Measurements from ENCODE around the gene PML. TPM values are rescaled to one million over a fixed set of nuclear protein-coding genes. Genes with fewer than 3 reads are reported as not detected.

PML gene
- total and polyA plus RNA-seq, 8 donors = 16.0 to 170 (median 30.7) TPM

DNA sequence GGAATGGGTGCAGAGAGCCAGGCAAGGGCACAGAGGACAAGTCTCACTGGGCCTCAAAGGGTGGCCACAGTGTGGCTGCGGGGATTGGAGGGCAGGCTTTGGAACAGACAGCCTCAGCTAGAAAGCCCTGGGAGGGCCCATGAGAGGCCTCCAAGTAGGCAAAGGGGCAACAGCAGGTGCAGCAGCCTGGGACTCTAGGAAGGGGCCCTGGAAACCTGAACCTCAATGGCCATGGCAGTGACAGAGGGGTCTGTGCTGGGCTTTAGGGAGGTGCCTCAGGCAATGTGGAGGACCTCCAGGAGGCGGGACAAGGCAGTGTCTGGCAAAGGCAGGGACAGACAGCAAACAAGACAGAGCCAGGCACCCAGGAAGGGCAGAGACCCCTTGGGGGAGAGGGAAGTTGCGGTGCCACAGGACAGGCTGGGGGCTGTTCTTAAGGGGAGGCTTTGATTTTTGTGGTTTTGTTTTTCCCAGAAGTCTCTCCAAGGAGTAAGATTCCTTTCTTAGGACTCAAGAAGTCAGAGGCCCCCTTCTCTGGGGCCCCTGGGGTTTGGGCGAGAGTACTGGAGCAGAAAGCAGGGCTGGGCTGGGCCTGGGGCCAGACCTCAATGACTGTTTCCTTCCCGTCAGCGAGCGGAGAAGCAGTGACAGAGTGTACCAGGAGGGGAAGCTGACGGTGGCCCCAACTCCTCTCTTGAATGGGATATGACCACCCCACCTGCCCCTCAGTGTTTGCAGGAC, 12.1 kb upstream of the PML start:
- intact Hi-C loops (cut with DNase I; ENCODE audit: low total_unique reads) = no loop called here
- WGBS, 5 donors = 15 to 32% (median 20%) methylated on average over 8 of the region's 8 CpGs
- Histone ChIP-seq H3K4me3 (peak overlapping the region in 1 of 4 donors; percentile 3), H3K27ac (peak overlapping the region; percentile 69 to 96 (median 88)), H3K4me1 (peaks cover 44 to 66% (median 47%) of the 10 kb centered on the region in 4 donors), H3K36me3 (peaks cover 0 to 27% (median 8%) of the 10 kb centered on the region in 4 donors), H3K9me3 (no peaks in the 10 kb centered on the region), H3K27me3 (no peaks in the 10 kb centered on the region)
- TF ChIP-seq EP300 (IDR thresholded peaks at IDR 0.05) (no peak), POLR2AphosphoS5 (IDR thresholded peaks at IDR 0.05) (peak; percentile 24 to 79 (median 79))
- DNase-seq = peak; percentile 72 to 91

- TF ChIP-seq EP300 (IDR thresholded peaks at IDR 0.05) (no peak), POLR2AphosphoS5 (IDR thresholded peaks at IDR 0.05) (no peak), POLR2A (IDR thresholded peaks at IDR 0.05) (no peak)
- H3K9me3 ChIP-seq = no peaks in the 10 kb centered on the region
- peak in 1 of 2 donors; percentile 75 for DNase-seq
- WGBS, 5 donors = 29 to 44% (median 43%) methylated on average over 2 to 10 of the region's 10 CpGs
- H3K27me3 ChIP-seq = no peaks in the 10 kb centered on the region
- peaks cover 46 to 75% (median 52%) of the 10 kb centered on the region in 4 donors for H3K4me1 ChIP-seq
- H3K36me3 ChIP-seq = peaks cover 0 to 32% (median 12%) of the 10 kb centered on the region in 4 donors
- intact Hi-C loops (cut with DNase I; ENCODE audit: low total_unique reads) = no loop called here
- peak overlapping the region in 1 of 4 donors; percentile 3 for H3K4me3 ChIP-seq
- peak overlapping the region; percentile 69 to 96 (median 88) for H3K27ac ChIP-seq
Observed at GRCh38 chr15:73983211-73983727, 11.2 kb upstream of the PML start.

GRCh38 chr15:73983773-73984172, 10.7 kb upstream of the PML start:
- Histone ChIP-seq H3K4me1 (peaks cover 51 to 80% (median 56%) of the 10 kb centered on the region in 4 donors), H3K4me3 (no peak overlapping the region), H3K36me3 (peaks cover 0 to 37% (median 14%) of the 10 kb centered on the region in 4 donors), H3K27ac (peak overlapping the region; percentile 69 to 96 (median 88)), H3K27me3 (no peaks in the 10 kb centered on the region), H3K9me3 (no peaks in the 10 kb centered on the region)
- 80 to 97% (median 95%) methylated on average over 8 to 9 of the region's 9 CpGs for WGBS, 5 donors
- intact Hi-C loops (cut with DNase I; ENCODE audit: low total_unique reads) = no loop called here
- TF ChIP-seq EP300 (IDR thresholded peaks at IDR 0.05) (no peak), POLR2A (IDR thresholded peaks at IDR 0.05) (no peak), POLR2AphosphoS5 (IDR thresholded peaks at IDR 0.05) (no peak)
- TF ChIP-seq, protein P1, sequence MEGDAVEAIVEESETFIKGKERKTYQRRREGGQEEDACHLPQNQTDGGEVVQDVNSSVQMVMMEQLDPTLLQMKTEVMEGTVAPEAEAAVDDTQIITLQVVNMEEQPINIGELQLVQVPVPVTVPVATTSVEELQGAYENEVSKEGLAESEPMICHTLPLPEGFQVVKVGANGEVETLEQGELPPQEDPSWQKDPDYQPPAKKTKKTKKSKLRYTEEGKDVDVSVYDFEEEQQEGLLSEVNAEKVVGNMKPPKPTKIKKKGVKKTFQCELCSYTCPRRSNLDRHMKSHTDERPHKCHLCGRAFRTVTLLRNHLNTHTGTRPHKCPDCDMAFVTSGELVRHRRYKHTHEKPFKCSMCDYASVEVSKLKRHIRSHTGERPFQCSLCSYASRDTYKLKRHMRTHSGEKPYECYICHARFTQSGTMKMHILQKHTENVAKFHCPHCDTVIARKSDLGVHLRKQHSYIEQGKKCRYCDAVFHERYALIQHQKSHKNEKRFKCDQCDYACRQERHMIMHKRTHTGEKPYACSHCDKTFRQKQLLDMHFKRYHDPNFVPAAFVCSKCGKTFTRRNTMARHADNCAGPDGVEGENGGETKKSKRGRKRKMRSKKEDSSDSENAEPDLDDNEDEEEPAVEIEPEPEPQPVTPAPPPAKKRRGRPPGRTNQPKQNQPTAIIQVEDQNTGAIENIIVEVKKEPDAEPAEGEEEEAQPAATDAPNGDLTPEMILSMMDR (IDR thresholded peaks at IDR 0.05) = no peak
- DNase-seq = no peak

DNA sequence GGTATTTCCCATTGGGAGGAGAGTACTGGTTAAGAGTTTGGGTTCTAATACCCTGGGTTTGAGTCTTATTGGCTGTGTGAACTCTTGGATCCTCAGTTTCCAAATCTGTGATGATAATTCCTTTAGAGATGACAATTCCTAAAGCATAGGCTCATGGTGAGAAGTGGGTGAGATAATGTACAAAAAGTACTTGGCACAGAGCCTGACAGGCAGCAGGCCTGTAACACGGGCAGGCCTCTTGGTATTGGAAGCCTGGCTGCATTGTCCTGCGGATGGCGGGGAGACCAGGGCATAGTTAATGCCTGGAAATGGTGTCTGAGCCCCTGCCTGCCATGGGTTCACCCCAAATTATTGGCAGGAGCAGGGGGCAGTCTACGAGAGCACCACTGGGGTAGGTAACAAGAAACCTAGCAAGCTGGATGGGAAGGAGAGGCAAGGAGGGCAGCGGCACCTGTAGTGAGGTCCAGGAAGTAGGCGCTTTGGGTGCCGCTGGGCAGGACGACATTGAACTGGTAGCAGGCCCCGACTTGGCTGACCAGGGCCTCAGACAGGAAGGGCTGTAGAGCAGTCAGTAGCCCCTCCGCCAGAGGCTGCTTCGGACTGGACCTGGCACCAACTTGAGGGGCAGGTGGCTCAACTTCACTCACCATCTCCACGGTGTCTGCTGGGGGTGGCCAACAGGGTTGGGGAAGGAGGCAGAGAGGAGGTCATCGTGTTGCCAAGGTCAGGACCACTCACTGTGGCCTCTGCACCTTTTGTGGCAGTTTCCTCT, 10.1 kb upstream of the PML start:
- no peak for DNase-seq
- no peak for TF ChIP-seq POLR2AphosphoS5 (IDR thresholded peaks at IDR 0.05)
- TF ChIP-seq, protein P1 (IDR thresholded peaks at IDR 0.05) = no peak
- no peak for TF ChIP-seq EP300 (IDR thresholded peaks at IDR 0.05)
- no peak for TF ChIP-seq POLR2A (IDR thresholded peaks at IDR 0.05)
- intact Hi-C loops (cut with DNase I; ENCODE audit: low total_unique reads) = no loop called here
- 74 to 79% (median 77%) methylated on average over 12 to 13 of the region's 13 CpGs for WGBS, 5 donors
- H3K9me3 ChIP-seq = no peaks in the 10 kb centered on the region
- peaks cover 0 to 38% (median 14%) of the 10 kb centered on the region in 4 donors for H3K36me3 ChIP-seq
- H3K27me3 ChIP-seq = no peaks in the 10 kb centered on the region
- peak overlapping the region in 4 of 5 donors; percentile 75 to 96 (median 88) for H3K27ac ChIP-seq
- H3K4me3 ChIP-seq = no peak overlapping the region
- H3K4me1 ChIP-seq = peaks cover 57 to 86% (median 62%) of the 10 kb centered on the region in 4 donors

Data from stomach (tissue), 9 donors.